ENCODE measurements around the gene ADAMTS3.

DNA sequence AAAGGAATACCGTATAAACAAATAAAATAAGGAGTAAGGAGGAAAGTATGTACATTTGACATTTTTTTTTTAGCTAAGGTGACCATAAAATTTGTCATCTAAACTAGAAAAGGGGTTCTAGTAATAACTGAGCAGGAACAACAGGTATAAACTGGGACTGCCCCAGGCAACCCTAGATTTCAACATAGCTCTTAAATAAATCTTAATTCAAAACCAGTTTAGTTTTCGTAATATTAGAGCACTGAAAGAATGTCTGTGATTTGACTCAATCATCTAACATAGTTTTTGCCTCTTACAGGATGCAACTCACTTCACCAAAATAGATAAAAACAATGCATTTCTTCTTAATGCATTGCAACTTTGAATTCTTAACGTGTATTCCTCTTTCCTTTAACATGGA is 257.7 kb downstream of the ADAMTS3 start:
- TF ChIP-seq POLR2A (IDR thresholded peaks at IDR 0.05), result no peak
- TF ChIP-seq, protein P1, sequence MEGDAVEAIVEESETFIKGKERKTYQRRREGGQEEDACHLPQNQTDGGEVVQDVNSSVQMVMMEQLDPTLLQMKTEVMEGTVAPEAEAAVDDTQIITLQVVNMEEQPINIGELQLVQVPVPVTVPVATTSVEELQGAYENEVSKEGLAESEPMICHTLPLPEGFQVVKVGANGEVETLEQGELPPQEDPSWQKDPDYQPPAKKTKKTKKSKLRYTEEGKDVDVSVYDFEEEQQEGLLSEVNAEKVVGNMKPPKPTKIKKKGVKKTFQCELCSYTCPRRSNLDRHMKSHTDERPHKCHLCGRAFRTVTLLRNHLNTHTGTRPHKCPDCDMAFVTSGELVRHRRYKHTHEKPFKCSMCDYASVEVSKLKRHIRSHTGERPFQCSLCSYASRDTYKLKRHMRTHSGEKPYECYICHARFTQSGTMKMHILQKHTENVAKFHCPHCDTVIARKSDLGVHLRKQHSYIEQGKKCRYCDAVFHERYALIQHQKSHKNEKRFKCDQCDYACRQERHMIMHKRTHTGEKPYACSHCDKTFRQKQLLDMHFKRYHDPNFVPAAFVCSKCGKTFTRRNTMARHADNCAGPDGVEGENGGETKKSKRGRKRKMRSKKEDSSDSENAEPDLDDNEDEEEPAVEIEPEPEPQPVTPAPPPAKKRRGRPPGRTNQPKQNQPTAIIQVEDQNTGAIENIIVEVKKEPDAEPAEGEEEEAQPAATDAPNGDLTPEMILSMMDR (IDR thresholded peaks at IDR 0.05), result no peak
